Activated T-cell treated with anti-CD3 and anti-CD28 coated beads for 1 hour (primary cell): ENCODE measurements around the gene ZNF792.
"Not testable (repeated sequence)": the region's sequence is repeated elsewhere in the genome, so short reads cannot be mapped to it uniquely, and the experiment has no call there.

Source experiments
- DNase-seq: peaks from one replicate; pipeline ENCODE4 v3.0.0-alpha.2; 2020; ENCODE audit warnings: low read depth

Gene ZNF792

DNA sequence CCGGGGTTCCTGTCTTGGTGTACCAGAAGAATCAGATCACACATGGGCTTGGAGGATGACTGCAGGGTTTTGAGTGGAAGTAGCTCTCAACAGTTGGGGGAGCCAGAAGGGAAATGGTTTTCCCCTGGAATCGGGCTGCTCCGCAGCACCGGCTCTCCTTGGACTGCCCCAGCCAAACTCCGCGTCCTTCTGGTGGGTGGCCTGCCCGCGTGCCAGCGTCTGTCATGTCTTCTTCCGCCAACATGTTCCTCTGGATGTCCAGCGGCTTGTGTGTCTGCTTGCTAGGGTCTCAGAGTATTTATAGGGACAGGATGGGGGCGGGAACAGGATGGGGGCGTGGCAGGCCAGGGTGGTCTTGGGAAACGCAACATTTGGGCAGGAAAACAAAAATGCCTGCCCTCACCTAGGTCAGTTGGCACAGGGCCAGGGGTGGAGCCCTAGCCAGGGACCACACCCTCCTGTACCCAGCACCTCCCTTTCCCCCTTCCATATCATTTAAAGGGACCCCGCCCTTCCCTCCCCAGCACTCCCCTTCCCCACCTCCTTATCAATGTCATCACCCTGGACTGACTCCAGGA is 38.7 kb downstream of the ZNF792 start:
- no peak for DNase-seq

DNA sequence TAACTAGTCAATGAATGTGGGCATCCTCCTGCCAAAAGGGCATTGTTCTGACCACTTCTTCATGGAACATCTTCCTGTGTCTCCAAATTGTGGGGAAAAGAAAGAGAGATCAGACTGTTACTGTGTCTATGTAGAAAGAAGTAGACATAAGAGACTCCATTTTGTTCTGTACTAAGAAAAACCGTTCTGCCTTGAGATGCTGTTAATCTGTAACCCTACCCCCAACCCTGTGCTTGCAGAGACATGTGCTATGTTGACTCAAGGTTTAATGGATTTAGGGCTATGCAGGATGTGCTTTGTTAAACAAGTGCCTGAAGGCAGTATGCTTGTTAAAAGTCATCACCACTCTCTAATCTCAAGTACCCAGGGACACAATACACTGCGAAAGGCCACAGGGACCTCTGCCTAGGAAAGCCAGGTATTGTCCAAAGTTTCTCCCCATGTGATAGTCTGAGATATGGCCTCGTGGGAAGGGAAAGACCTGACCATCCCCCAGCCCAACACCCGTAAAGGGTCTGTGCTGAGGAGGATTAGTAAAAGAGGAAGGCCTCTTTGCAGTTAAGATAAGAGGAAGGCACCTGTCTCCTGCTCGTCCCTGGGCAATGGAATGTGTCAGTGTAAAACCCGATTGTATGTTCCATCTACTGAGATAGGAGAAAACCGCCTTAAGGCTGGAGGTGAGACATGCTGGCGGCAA is 43.8 kb downstream of the ZNF792 start:
- not testable (repeated sequence) for DNase-seq

DNA sequence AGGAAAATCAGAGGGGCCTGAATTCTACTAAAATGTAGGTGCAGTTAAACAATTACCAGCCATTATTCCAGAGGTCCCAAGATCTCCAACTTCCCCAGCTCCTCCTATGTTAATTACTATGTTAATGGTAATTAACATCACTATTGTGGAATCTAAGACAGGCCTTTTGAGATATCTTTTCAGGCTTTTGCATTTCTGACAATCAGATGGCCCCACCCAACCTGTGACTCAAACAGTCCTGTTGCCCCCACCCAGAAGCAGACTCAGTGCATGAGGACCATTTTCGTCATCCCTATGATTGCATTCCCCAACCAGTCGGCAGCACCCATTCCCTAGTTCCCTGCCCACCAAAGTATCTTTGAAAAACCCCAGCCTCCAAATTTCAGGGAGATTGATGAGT is 45.8 kb downstream of the ZNF792 start:
- DNase-seq, result no peak

DNA sequence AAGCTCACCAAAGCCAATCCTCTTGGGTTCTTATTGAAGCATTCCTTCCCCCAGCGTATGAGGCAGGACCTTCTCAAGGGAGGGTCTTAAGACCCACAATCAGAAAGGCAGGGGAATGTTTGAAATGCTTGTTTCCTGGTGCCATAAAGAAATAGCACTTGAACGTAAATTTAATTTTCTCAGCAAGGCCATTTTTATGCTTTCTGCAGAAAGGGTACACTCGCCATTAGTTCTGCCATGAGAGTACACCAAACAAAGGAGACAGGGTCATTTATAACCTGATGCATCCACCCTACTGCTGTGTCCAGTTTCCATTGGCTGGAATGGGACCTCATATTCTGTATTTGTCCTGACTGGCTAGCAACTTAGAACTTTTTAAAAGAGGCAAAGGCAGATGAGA is 46.9 kb downstream of the ZNF792 start:
- not testable (repeated sequence) for DNase-seq

DNA sequence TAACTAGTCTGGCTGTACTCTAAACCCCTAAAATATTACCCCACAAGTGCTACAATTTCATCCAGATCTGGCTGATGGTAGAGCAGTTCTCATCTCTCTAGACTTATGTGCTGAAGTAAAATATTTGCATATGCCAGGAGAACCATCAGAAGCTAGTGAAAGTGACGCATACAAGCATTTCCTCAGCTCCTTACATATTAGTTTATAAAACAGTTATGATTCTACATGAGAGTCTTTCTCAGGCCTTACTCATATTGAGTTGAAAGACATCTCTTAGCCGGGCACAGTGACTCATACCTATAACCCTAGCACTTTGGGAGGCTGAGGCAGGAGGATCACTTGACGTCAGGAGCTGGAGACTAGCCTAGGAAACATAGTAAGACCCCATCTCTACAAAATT is 53.3 kb downstream of the ZNF792 start:
- DNase-seq, result no peak
